Kidney epithelial cell (primary cell): ENCODE results near the gene CS. TPM values are rescaled to one million over a fixed set of nuclear protein-coding genes. Genes with fewer than 3 reads are reported as not detected.
A peak's percentile ranks its signal among the peaks of the same experiment; 100 is the strongest.
"Not testable (repeated sequence)": the region's sequence is repeated elsewhere in the genome, so short reads cannot be mapped to it uniquely, and the experiment has no call there.

Experiments used
- DNase-seq: peaks from one replicate; pipeline ENCODE4 v3.0.0-alpha.2; 2010; ENCODE audit warnings: low read depth
- H3K27me3 ChIP-seq: 2 replicates; pipeline ENCODE4 v1.6.0; 2011; ENCODE audit warnings: low read length; ENCODE audit not compliant: control insufficient read depth, insufficient read depth
- H3K36me3 ChIP-seq: 2 replicates; pipeline ENCODE4 v1.5.1; 2011; ENCODE audit warnings: low read length; ENCODE audit not compliant: control insufficient read depth, insufficient read depth
- H3K4me3 ChIP-seq: 2 replicates; pipeline ENCODE4 v1.5.1; 2011; ENCODE audit warnings: low read depth, mild to moderate bottlenecking, control low read depth, low read length
- CTCF ChIP-seq: IDR thresholded peaks from 2 replicates; pipeline ENCODE4 v1.5.1; 2011; ENCODE audit warnings: mild to moderate bottlenecking, moderate library complexity, low read length, control low read depth, inconsistent platforms; ENCODE audit not compliant: insufficient read depth, poor library complexity, severe bottlenecking
- total RNA-seq: library from RNA; depleted of rRNA; stranded (reverse); fragments of >200 nt; gene quantifications from 2 replicates; pipeline ENCODE4 v1.2.3, GENCODE V29; 2015

Gene CS
- total RNA-seq, 1 donor from 2014 or later, result 143 TPM

GRCh38 chr12:56267443-56268071 lies 32.6 kb downstream of the CS start:
- Histone ChIP-seq H3K36me3 (no peaks in the 10 kb centered on the region), H3K27me3 (no peaks in the 10 kb centered on the region), H3K4me3 (peak overlapping the region; percentile 67)
- no peak for TF ChIP-seq CTCF
- no peak for DNase-seq

DNA sequence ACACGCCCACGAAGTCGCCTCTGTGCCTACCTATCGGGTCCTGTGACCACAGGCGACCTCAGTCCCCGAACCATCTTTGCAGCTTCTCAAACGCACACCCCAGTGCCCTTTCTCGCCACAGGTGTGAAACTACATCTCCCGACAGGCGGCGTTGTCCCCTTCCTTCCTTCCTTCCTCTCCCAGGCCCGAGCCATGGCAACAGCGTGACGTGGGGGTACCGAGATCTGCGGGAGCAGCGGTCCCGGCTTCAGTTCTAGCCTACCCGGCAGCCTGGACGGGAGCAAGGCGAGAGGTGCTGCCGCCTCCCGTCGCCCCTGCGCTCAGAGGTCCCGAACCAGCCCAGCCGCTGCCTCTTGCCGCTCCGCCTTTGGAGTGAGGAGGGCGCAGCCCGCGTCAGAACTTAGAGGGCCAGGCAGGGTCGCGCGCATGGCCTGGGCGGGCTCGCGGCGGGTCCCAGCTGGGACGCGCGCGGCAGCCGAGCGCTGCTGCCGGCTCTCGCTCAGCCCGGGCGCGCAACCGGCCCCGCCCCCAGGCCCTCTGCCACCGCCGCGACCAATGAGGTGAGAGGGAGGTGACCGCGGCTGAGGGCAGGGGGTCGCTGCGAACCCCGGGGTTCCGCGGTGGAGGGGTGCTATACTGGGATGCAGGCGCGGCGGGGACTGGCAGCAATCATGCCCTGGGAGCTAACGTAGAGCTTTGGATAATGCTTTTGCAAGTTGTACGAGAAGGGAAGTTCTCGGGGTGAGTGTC lies 33.3 kb downstream of the CS start, which contains the start of gene COQ10A:
TSS of gene COQ10A (plus strand) at position 250 of the 750 bp plus-strand sequence. CDS start at position 427, 177 bp downstream.
- Histone ChIP-seq H3K27me3 (no peaks in the 10 kb centered on the region), H3K4me3 (peak within 1 kb of the TSS; percentile 67), H3K36me3 (no peaks in the 10 kb centered on the region)
- TF ChIP-seq CTCF, result peak; percentile 80
- peak; percentile 53 for DNase-seq

DNA sequence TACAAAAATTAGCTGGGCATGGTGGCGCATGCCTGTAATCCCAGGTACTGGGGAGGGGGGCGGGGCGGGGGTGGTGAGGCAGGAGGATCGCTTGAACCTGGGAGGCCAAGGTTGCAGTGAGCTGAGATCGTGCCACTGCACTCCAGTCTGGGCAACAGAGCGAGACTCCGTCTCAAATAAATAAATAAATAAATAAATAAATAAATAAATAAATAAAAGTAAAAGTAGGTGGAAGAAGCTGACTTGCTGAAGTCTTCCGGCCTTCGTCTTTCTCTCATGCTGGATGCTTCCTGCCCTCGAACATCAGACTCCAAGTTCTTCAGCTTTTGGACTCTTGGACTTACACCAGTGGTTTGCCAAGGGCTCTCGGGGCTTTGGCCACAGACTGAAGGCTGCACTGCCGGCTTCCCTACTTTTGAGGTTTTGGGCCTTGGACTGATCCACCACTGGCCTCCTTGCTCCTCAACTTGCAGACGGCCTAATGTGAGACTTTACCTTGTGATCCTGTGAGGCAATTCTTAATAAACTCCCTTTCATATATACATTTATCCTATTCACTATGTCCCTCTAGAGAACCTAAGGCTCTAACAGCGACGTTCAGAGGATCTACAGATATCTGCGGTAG lies 34.0 kb downstream of the CS start:
- H3K4me3 ChIP-seq, result peak overlapping the region; percentile 67
- DNase-seq, H3K27me3 ChIP-seq, H3K36me3 ChIP-seq: not testable (repeated sequence)

DNA sequence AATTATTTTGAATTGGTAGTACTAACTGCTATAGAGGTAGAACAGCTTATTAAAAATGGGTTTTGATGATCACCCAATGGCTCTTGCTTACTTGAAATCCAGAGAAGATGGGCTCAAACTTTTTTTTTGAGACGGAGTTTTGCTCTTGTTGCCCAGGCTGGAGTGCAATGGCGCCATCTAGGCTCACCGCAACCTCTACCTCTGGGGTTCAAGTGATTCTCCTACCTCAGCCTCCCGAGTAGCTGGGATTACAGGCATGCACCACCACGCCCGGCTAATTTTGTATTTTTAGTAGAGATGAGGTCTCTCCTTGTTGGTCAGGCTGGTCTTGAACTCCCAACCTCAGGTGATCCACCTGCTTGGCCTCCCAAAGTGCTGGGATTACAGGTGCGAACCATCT lies 37.2 kb downstream of the CS start:
- DNase-seq, result not testable (repeated sequence)

DNA sequence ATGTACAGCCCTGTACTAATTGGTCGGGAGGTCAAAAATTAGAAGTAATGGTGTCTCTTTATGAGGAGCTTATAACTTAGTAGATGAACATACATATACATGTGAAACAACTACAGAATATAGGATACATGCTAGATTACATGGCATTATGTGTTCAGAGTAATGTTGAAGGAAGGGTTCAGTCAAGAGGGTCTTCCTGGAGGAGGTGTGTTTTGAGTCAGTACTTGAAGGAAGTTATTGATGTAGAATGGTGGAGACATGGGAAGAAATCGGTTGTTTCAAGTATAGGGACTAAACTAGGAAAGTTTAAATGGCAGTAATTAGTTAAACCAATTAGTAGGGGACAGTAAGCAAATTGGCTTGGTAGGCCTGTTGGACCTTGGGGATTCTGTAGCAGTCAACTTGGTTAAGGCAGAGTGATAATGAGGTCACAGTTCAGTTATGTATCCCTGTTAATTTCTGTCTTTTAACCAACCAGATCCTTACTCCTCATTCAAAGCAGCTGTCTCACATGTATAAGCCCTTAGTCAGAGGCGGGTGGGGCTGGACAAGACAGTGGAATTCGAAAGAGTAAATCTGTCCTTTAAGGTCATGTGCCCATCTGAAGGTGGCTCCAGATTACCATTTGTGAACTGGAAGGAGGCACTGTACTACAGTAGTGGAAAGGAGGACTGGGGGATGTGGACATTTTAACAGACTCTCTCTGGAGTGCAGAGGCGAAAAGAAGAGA lies 38.5 kb downstream of the CS start:
- Histone ChIP-seq H3K36me3 (no peaks in the 10 kb centered on the region), H3K4me3 (no peak overlapping the region), H3K27me3 (no peaks in the 10 kb centered on the region)
- DNase-seq, result peak; percentile 69
- no peak for TF ChIP-seq CTCF

More for the DNA sequence above, 37.2 kb downstream of the CS start:
- H3K36me3 ChIP-seq, H3K27me3 ChIP-seq, H3K4me3 ChIP-seq: not testable (repeated sequence)

GRCh38 chr12:56260921-56261320 lies 39.2 kb downstream of the CS start:
- TF ChIP-seq CTCF, result no peak
- no peaks in the 10 kb centered on the region for H3K27me3 ChIP-seq
- H3K4me3 ChIP-seq, result no peak overlapping the region
- H3K36me3 ChIP-seq, result no peaks in the 10 kb centered on the region
- no peak for DNase-seq
